DOHH2 (cell line): ENCODE results near the gene TNPO3.

Experiments used
- H3F3A ChIP-seq: fragments of 200-600 bp; sonication (generic), shearing (Covaris generic); 2 replicates; pipeline ENCODE4 v1.6.0; 2016; ENCODE audit warnings: antibody characterized with exemption, mild to moderate bottlenecking; ENCODE audit not compliant: control insufficient read depth, insufficient read depth
- H3K27ac ChIP-seq: fragments of 200-600 bp; sonication (generic); 2 replicates; pipeline ENCODE4 v1.5.1; 2014; ENCODE audit warnings: low read depth, mild to moderate bottlenecking, low read length, moderate library complexity
- H3K27me3 ChIP-seq: fragments of 200-600 bp; sonication (generic); 2 replicates; pipeline ENCODE4 v1.6.1; 2014; ENCODE audit warnings: mild to moderate bottlenecking, low read length, mixed read lengths; ENCODE audit not compliant: control insufficient read depth
- H3K36me3 ChIP-seq: fragments of 200-600 bp; sonication (generic); 2 replicates; pipeline ENCODE4 v1.6.1; 2014; ENCODE audit warnings: mild to moderate bottlenecking, low read length, moderate library complexity, mixed read lengths; ENCODE audit not compliant: control insufficient read depth
- H3K4me1 ChIP-seq: fragments of 200-600 bp; sonication (generic); 2 replicates; pipeline ENCODE4 v1.6.1; 2014; ENCODE audit warnings: mild to moderate bottlenecking, low read length, mixed read lengths; ENCODE audit not compliant: control insufficient read depth
- H3K4me2 ChIP-seq: fragments of 200-600 bp; sonication (generic); 2 replicates; pipeline ENCODE4 v1.6.0; 2014; ENCODE audit warnings: mild to moderate bottlenecking, low read length, moderate library complexity
- H3K4me3 ChIP-seq: fragments of 200-600 bp; sonication (generic); 2 replicates; pipeline ENCODE4 v1.5.1; 2014; ENCODE audit warnings: mild to moderate bottlenecking, low read length, mixed read lengths
- H3K79me2 ChIP-seq: fragments of 200-600 bp; sonication (generic); 2 replicates; pipeline ENCODE4 v1.6.1; 2014; ENCODE audit warnings: mild to moderate bottlenecking, low read length, mixed read lengths; ENCODE audit not compliant: control insufficient read depth
- H3K9me2 ChIP-seq: fragments of 200-600 bp; sonication (generic); replicated peaks from 2 replicates; pipeline ENCODE4 v1.6.1; 2014; ENCODE audit warnings: mild to moderate bottlenecking, low read length, mixed read lengths; ENCODE audit not compliant: control insufficient read depth
- H3K9me3 ChIP-seq: fragments of 200-600 bp; sonication (generic); 2 replicates; pipeline ENCODE4 v1.6.1; 2014; ENCODE audit warnings: antibody characterized with exemption, low read length, mixed read lengths; ENCODE audit not compliant: control insufficient read depth, insufficient read depth
- H4K20me1 ChIP-seq: fragments of 200-600 bp; sonication (generic); 2 replicates; pipeline ENCODE4 v1.6.0; 2014; ENCODE audit warnings: low read depth, mild to moderate bottlenecking, antibody characterized with exemption, low read length, moderate library complexity; ENCODE audit not compliant: control insufficient read depth, insufficient read depth
- EZH2phosphoT487 ChIP-seq: fragments of 200-600 bp; sonication (generic); IDR thresholded peaks from 2 replicates; pipeline ENCODE4 v1.6.1; 2017; ENCODE audit warnings: borderline replicate concordance, mild to moderate bottlenecking, antibody characterized with exemption, low read length, moderate library complexity, mixed read lengths
- TF ChIP-seq, protein P1 (sequence below): fragments of 200-600 bp; sonication (generic); IDR thresholded peaks from one replicate; pipeline ENCODE4 v1.5.1; 2014; ENCODE audit warnings: antibody characterized with exemption, mild to moderate bottlenecking, low read depth, low read length; ENCODE audit not compliant: poor library complexity, severe bottlenecking

Gene TNPO3

DNA sequence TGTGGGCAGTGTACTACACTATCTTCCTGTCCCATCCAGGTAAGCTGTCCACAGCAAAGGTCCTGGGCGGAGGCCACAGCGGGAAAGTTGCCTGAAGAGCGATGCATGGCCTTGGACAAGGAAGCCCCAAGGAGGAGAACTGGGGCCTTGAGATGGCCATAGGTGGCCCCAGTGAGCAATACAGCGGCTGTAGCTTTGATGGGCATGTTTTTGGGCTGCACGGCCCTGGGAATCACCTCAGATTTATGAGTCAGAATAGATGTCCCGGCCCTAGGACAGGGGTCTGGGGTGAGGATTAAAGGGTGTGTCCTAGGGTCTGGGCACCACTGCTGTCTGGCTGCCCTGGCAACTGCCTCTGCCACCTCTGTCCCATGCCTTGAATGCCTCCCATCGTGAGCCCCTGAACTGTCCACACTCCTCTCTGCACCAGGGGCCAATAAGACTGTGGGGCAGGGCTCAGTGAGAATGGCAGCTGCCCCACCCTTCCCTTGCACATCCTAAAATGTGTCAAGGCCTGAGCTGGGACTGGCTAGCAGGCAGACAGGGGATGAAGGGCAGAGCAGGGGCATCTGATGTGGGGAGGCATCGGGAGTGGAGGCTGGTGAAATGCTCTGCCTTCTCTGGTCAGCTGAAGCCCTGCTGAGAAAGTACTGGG is 126.6 kb downstream of the TNPO3 start:
- Histone ChIP-seq H3K79me2 (no peaks in the 10 kb centered on the region), H3K9me2 (no peaks in the 10 kb centered on the region), H3F3A (0 out of 2 replicates have a peak, but pooled peaks cover 5% of the 10 kb centered on the region), H3K9me3 (no peaks in the 10 kb centered on the region), H3K27me3 (peaks cover 23% of the 10 kb centered on the region), H3K4me1 (peaks cover 8% of the 10 kb centered on the region), H3K4me2 (no peak overlapping the region), H3K36me3 (no peaks in the 10 kb centered on the region), H3K27ac (no peak overlapping the region), H4K20me1 (no peaks in the 10 kb centered on the region), H3K4me3 (no peak overlapping the region)
- no peak for TF ChIP-seq EZH2phosphoT487
- TF ChIP-seq, protein P1, sequence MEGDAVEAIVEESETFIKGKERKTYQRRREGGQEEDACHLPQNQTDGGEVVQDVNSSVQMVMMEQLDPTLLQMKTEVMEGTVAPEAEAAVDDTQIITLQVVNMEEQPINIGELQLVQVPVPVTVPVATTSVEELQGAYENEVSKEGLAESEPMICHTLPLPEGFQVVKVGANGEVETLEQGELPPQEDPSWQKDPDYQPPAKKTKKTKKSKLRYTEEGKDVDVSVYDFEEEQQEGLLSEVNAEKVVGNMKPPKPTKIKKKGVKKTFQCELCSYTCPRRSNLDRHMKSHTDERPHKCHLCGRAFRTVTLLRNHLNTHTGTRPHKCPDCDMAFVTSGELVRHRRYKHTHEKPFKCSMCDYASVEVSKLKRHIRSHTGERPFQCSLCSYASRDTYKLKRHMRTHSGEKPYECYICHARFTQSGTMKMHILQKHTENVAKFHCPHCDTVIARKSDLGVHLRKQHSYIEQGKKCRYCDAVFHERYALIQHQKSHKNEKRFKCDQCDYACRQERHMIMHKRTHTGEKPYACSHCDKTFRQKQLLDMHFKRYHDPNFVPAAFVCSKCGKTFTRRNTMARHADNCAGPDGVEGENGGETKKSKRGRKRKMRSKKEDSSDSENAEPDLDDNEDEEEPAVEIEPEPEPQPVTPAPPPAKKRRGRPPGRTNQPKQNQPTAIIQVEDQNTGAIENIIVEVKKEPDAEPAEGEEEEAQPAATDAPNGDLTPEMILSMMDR, result peak; percentile 23

DNA sequence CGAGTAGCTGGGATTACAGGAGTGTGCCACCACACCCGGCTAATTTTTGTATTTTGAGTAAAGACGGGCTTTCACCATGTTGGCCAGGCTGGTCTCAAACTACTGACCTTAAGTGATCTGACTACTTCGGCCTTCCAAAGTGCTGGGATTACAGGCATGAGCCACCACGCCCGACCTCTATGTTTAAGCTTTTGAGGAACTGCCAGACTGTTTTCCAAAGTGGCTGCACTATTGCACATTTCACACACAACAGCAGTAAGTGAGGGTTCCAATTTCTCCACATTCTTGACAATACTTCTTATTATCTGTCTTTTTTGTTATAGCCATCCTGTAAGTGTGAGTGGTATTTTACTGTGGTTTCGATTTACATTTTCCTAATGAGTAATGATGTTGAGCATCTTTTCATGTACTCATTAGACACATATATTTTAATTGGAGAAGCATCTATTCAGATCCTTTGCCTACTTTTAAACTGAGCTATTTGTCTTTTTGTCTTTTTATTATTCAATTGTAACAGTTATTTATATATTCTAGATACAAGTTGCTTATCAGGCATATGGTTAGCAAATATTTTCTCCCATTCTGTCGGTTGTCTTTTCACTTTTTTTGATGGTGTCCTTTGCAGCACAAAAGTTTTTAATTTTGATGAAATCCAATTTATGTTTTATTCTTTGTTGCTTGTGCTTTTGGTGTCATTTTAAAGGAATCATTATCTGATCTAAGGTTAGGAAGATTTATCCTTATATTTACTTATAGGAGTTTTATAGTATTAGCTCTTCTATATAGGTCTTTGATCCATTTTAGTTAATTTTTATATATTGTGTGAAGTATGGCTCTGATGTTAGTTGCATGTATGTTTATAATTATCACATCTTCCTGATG is 130.0 kb downstream of the TNPO3 start:
- Histone ChIP-seq H3K9me3 (no peaks in the 10 kb centered on the region), H3K27me3 (peaks cover 40% of the 10 kb centered on the region), H3K4me2 (no peak overlapping the region), H3K36me3 (no peaks in the 10 kb centered on the region), H3F3A (0 out of 2 replicates have a peak, but pooled peaks cover 5% of the 10 kb centered on the region), H3K9me2 (no peaks in the 10 kb centered on the region), H4K20me1 (no peaks in the 10 kb centered on the region), H3K79me2 (no peaks in the 10 kb centered on the region), H3K4me1 (peaks cover under 1% of the 10 kb centered on the region), H3K4me3 (no peak overlapping the region), H3K27ac (no peak overlapping the region)
- TF ChIP-seq, protein P1, result no peak
- no peak; the same call in 1 of the 2 replicates for TF ChIP-seq EZH2phosphoT487

DNA sequence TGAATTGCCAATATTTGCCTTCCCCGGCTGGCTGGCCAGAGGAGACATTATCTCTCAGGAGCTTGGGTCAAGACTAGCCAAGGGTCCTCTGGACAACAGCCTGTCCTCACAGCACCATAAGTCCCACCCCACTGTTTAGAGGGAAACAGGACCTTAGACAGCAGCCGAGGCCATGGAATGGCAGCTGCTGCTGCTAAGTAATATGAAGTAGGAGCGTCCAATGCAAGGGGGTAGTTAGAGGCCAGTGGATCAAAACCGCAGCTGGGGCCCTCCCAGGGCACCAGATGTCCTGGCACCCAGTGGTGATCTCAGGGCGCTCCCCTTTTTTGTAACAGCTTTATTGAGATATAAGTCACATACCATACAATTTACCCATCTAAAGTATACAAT is 131.5 kb downstream of the TNPO3 start:
- no peaks in the 10 kb centered on the region for H3K9me2 ChIP-seq
- H3K36me3 ChIP-seq, result no peaks in the 10 kb centered on the region
- H4K20me1 ChIP-seq, result no peaks in the 10 kb centered on the region
- no peaks in the 10 kb centered on the region for H3K9me3 ChIP-seq
- no peaks in the 10 kb centered on the region for H3K79me2 ChIP-seq
- H3K27ac ChIP-seq, result no peak overlapping the region
- H3K27me3 ChIP-seq, result peaks cover 45% of the 10 kb centered on the region
- no peak overlapping the region for H3K4me2 ChIP-seq
- no peak overlapping the region for H3K4me3 ChIP-seq
- TF ChIP-seq, protein P1, result no peak
- no peak for TF ChIP-seq EZH2phosphoT487
- peaks cover 10% of the 10 kb centered on the region for H3K4me1 ChIP-seq
- H3F3A ChIP-seq, result 0 out of 2 replicates have a peak, but pooled peaks cover 5% of the 10 kb centered on the region
